Osteocyte (in vitro differentiated cells): ENCODE measurements around the gene CCDC51. TPM values are rescaled to one million over a fixed set of nuclear protein-coding genes. Genes with fewer than 3 reads are reported as not detected.

Source experiments
- DNase-seq: peaks from one replicate; pipeline ENCODE4 v3.0.0; 2021; ENCODE audit warnings: mixed read lengths; ENCODE audit not compliant: unreplicated experiment; ENCODE audit errors: extremely low spot score
- H3K27ac Mint-ChIP-seq: one replicate; pipeline ENCODE4 v1.8.0; 2021; ENCODE audit warnings: mild to moderate bottlenecking, mixed read lengths; ENCODE audit not compliant: unreplicated experiment
- H3K27me3 Mint-ChIP-seq: one replicate; pipeline ENCODE4 v1.8.0; 2021; ENCODE audit warnings: mixed read lengths; ENCODE audit not compliant: unreplicated experiment
- H3K36me3 Mint-ChIP-seq: one replicate; pipeline ENCODE4 v1.8.0; 2021; ENCODE audit warnings: mixed read lengths; ENCODE audit not compliant: unreplicated experiment
- H3K4me1 Mint-ChIP-seq: one replicate; pipeline ENCODE4 v1.8.0; 2021; ENCODE audit warnings: mixed read lengths; ENCODE audit not compliant: unreplicated experiment
- H3K4me3 Mint-ChIP-seq: one replicate; pipeline ENCODE4 v1.8.0; 2021; ENCODE audit warnings: mild to moderate bottlenecking, moderate library complexity, mixed read lengths; ENCODE audit not compliant: unreplicated experiment
- H3K9me3 Mint-ChIP-seq: one replicate; pipeline ENCODE4 v1.8.0; 2021; ENCODE audit warnings: mixed read lengths; ENCODE audit not compliant: unreplicated experiment
- total RNA-seq: library from RNA; stranded (reverse); gene quantifications from 2 replicates; pipeline ENCODE4 v1.2.1, GENCODE V29; 2021
- TF ChIP-seq, protein P1 (sequence below): fragments of 200-600 bp; sonication (generic); IDR thresholded peaks from 2 replicates; pipeline ENCODE4 v1.5.0; 2021; ENCODE audit warnings: antibody characterized with exemption, mild to moderate bottlenecking, moderate library complexity

Gene CCDC51
- total RNA-seq, 1 donor from 2014 or later = 11.3 TPM

DNA sequence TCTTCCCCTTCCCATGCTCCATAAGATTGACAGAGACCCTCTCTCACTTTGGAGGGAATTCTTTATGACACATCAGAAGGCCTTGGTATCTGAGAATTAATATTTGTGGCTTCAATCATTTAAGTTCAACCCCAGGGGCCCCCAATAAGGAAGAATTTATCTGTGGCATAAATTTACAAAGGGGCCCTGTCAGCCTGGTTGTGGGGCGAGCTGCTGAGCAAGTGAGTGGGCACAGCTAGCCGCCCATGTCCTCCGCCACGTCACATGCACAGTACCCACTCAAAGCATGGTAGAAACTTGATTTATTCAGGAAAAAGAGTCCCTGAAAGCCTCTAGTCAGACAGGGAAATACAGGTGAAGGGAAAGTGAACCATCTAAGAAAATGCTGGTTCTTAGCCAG lies 23.4 kb downstream of the CCDC51 start:
- TF ChIP-seq, protein P1, sequence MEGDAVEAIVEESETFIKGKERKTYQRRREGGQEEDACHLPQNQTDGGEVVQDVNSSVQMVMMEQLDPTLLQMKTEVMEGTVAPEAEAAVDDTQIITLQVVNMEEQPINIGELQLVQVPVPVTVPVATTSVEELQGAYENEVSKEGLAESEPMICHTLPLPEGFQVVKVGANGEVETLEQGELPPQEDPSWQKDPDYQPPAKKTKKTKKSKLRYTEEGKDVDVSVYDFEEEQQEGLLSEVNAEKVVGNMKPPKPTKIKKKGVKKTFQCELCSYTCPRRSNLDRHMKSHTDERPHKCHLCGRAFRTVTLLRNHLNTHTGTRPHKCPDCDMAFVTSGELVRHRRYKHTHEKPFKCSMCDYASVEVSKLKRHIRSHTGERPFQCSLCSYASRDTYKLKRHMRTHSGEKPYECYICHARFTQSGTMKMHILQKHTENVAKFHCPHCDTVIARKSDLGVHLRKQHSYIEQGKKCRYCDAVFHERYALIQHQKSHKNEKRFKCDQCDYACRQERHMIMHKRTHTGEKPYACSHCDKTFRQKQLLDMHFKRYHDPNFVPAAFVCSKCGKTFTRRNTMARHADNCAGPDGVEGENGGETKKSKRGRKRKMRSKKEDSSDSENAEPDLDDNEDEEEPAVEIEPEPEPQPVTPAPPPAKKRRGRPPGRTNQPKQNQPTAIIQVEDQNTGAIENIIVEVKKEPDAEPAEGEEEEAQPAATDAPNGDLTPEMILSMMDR = no peak
- Mint-ChIP-seq H3K27ac (no peak overlapping the region), H3K27me3 (no peaks in the 10 kb centered on the region), H3K36me3 (peaks cover 28% of the 10 kb centered on the region), H3K9me3 (no peaks in the 10 kb centered on the region), H3K4me1 (no peaks in the 10 kb centered on the region), H3K4me3 (no peak overlapping the region)
- no peak for DNase-seq

- DNase-seq = no peak
- TF ChIP-seq, protein P1 = no peak
- Mint-ChIP-seq H3K4me3 (no peak overlapping the region), H3K27ac (no peak overlapping the region), H3K27me3 (no peaks in the 10 kb centered on the region), H3K4me1 (no peaks in the 10 kb centered on the region), H3K36me3 (peaks cover 28% of the 10 kb centered on the region), H3K9me3 (no peaks in the 10 kb centered on the region)
Observed at GRCh38 chr3:48416091-48416505, 23.8 kb downstream of the CCDC51 start.

DNA sequence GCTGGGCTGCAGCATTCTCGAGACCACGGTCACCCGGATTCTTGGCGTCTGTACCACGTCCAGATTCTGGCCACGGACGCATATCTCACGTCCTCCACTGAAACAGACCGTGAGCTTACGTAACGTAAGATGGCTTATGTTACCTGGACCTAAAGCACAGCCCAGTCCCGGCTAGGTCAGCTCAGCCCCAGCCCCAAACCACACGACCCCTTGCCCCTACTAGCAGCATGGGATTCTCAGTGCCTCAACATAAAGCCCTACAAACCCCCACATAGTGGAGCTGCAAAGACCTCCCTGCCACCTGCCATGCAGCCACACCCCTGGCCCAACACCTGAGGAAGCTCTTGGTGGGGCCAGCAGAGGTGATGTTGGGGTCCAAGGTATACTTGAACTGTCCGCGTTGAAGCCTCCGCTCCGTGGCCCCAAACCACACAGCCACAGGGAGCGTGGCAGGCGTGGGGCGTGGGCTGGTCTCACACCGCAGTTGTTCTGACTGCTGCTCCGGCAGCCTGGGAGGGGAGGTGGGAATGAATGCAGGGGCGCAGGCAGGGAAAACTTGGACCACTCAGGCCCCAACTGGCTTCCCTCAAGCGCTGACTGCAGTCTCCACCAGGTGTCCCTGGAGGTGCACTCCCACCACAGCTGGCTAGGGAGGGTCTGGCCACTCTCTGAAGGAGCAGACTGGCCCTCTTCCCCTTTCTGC lies 24.5 kb downstream of the CCDC51 start:
- no peak overlapping the region for H3K27ac Mint-ChIP-seq
- no peaks in the 10 kb centered on the region for H3K9me3 Mint-ChIP-seq
- H3K27me3 Mint-ChIP-seq = no peaks in the 10 kb centered on the region
- no peak for DNase-seq
- TF ChIP-seq, protein P1 = no peak
- H3K36me3 Mint-ChIP-seq = peaks cover 29% of the 10 kb centered on the region
- H3K4me3 Mint-ChIP-seq = no peak overlapping the region
- no peaks in the 10 kb centered on the region for H3K4me1 Mint-ChIP-seq

DNA sequence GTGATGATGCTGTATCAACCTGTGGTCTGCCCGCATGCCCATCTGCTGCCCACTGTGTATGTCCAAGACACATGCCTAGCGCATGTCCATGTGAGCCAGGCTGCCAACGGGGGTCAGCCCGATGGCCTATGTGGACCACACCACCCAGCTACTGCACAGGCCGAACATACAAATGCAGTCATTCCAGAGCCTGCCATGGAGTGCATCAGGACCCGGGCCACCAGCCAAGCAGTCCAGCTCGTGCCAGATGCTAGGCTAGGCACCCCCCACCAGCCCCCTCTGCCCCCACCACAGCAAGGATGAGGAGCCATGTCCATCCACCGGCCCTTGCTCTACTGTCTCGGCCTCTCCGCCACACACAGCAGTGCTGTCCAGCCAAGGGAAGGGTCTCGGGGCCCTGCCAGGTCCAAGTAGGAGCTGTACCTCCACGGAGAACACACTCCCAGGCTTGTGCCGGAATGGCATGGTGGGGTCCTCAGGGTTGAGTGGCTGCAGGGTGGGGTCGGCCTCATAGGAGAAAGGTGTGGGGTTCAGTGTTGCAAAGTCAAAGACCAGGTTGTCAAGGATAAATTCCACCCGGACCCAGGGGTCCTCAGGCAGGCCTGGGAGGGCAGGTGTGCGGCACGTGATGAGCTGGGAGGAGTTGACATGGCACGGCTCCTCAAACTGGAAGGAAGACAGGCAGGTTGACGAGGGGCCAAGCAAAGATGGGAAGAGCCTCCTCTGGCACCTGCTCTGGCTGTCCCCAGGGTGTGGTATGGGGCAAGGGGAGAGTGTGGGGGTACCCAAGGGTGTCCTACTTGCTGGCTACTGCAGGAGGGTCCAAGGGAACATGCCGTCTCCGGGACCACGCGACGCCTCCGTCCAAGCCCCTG lies 25.3 kb downstream of the CCDC51 start:
- TF ChIP-seq, protein P1 = no peak
- H3K4me3 Mint-ChIP-seq = no peak overlapping the region
- H3K36me3 Mint-ChIP-seq = peaks cover 33% of the 10 kb centered on the region
- no peaks in the 10 kb centered on the region for H3K9me3 Mint-ChIP-seq
- H3K27ac Mint-ChIP-seq = no peak overlapping the region
- H3K27me3 Mint-ChIP-seq = no peaks in the 10 kb centered on the region
- no peaks in the 10 kb centered on the region for H3K4me1 Mint-ChIP-seq
- no peak for DNase-seq

DNA sequence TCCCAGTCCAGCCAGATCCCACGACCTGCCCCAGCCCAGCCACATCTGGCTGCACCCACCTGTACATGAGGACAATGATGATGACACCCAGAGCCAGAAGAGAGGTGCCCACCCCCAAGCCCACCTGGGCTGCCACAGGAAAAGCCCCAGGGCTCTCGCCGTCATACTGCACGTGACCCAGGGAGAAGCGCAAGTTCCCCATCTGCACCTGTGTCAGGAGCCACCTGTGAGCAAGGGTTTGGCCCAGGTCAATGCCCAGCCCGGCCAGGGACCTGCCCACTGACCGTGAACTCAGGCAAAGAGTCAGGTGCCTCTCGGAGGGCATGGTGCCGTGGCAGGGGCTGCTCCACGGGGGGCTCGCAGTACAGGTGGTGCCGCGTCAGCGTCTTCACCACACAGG lies 26.3 kb downstream of the CCDC51 start:
- TF ChIP-seq, protein P1 = no peak
- no peak overlapping the region for H3K4me3 Mint-ChIP-seq
- no peak for DNase-seq
- no peaks in the 10 kb centered on the region for H3K9me3 Mint-ChIP-seq
- peaks cover 42% of the 10 kb centered on the region for H3K36me3 Mint-ChIP-seq
- H3K4me1 Mint-ChIP-seq = no peaks in the 10 kb centered on the region
- H3K27ac Mint-ChIP-seq = no peak overlapping the region
- H3K27me3 Mint-ChIP-seq = no peaks in the 10 kb centered on the region
